ENCODE data around the gene TIE1.
A peak's percentile ranks its signal among the peaks of the same experiment; 100 is the strongest.
"Not testable (repeated sequence)": the region's sequence is repeated elsewhere in the genome, so short reads cannot be mapped to it uniquely, and the experiment has no call there.

The TIE1 gene

GRCh38 chr1:43366179-43366578 lies 65.4 kb downstream of the TIE1 start:
- no peak for DNase-seq

GRCh38 chr1:43366601-43367025 lies 65.8 kb downstream of the TIE1 start:
- no peak for DNase-seq

- DNase-seq, result peak; percentile 58
Measured at GRCh38 chr1:43367026-43367903, 66.5 kb downstream of the TIE1 start.

GRCh38 chr1:43367904-43368645 lies 67.3 kb downstream of the TIE1 start, which contains the start of gene ELOVL1:
Gene ELOVL1 (minus strand): TSS chr1:43368011. CDS start chr1:43365609, 2,402 bp downstream.
- peak; percentile 85 for DNase-seq

- DNase-seq, result no peak
Measured at GRCh38 chr1:43368646-43369020, 67.9 kb downstream of the TIE1 start.

- DNase-seq, result not testable (repeated sequence)
Measured at GRCh38 chr1:43369779-43370178, 69.0 kb downstream of the TIE1 start.

- DNase-seq, result no peak
Measured at GRCh38 chr1:43370564-43370963, 69.8 kb downstream of the TIE1 start.

- DNase-seq, result no peak
Measured at GRCh38 chr1:43372172-43372571, 71.4 kb downstream of the TIE1 start.

Measured in activated naive CD4-positive, alpha-beta T cell treated with anti-CD3 and anti-CD28 coated beads, Interleukin-2, amount 50 U/mL, for 16 hours (primary cell).